NCI-H460 (cell line): ENCODE results near the gene SIL1. TPM values are rescaled to one million over a fixed set of nuclear protein-coding genes. Genes with fewer than 3 reads are reported as not detected.

Source experiments
- DNase-seq: peaks from one replicate; pipeline ENCODE4 v3.0.0-alpha.2; 2016; ENCODE audit warnings: low read depth; ENCODE audit errors: extremely low read depth
- total RNA-seq: library from RNA; depleted of rRNA; stranded (reverse); fragments of >200 nt; shearing (Covaris generic); gene quantifications from 2 replicates; pipeline ENCODE4 v1.2.3, GENCODE V29; 2014

The SIL1 gene
- total RNA-seq, 1 experiment from 2014 or later, result 54.9 TPM

DNA sequence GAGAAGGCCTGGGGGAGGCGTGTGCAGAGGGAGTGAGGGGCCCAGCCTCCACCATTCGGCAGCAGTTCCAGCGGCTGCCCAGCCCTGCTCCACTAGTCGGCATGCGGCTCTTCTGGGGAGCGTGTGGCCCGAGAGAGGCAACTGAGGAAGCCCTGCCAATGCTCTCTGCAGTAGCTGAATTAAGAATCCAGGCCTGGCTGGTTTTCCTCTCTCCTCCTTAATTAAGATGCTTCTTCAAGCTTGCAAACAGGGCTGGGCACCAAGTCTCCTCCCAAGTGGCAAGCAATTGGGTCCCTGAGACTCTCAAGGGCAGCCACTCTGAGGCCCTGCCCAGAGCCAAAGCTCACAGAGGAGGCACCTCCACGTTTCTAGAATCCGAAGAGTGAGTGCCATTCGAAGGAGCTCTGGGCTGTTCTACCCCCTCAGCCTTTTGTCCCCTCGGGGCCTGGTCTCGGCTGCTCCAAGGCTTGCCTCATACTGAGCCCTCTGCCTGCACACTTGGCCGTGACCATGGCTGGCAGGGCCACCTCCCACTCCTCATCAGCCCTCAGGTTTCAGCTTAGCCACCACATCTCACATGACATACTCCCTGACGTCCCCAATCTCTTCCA lies 247.6 kb downstream of the SIL1 start:
- DNase-seq, result no peak

GRCh38 chr5:138949988-138950387 lies 248.2 kb downstream of the SIL1 start:
- DNase-seq, result no peak

DNA sequence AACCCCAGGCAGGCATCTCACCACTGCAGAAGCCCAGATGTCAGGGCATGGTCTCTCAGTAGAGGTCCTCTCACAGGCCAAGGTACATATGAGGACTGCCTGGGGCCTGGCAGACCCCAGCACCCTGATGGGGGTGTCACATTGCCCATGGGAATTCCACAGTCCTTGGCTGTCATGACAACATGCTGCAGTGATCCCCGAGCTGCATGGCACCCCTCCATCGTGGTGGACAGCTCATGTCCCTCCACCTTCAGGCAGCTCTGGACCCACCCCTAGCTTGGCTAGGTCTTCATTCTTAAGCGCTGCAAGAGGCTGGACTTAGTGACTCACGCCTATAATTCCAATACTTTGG lies 249.0 kb downstream of the SIL1 start:
- DNase-seq, result no peak

- no peak for DNase-seq
These were observed 249.5 kb downstream of the SIL1 start for GRCh38 chr5:138948471-138949222.

DNA sequence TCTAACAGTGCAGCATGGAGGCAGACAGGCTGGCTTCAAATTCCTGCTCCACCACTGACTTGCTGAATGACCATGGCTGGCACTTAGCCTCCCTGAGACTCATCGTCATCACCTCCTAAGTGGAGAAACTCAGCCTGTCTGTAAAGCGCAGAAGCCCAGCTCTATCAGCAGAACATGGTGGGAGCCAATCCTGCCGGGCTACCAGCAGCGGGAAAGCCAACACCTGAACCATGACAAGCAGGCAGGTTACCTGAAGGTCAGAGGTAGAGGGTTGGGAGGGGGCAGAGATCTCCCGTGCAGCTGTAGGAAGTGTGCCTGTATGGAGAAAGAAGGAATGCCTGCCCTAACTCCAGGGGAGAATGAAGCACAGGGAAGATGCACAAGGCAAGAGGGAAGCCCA lies 250.4 kb downstream of the SIL1 start:
- no peak for DNase-seq

DNA sequence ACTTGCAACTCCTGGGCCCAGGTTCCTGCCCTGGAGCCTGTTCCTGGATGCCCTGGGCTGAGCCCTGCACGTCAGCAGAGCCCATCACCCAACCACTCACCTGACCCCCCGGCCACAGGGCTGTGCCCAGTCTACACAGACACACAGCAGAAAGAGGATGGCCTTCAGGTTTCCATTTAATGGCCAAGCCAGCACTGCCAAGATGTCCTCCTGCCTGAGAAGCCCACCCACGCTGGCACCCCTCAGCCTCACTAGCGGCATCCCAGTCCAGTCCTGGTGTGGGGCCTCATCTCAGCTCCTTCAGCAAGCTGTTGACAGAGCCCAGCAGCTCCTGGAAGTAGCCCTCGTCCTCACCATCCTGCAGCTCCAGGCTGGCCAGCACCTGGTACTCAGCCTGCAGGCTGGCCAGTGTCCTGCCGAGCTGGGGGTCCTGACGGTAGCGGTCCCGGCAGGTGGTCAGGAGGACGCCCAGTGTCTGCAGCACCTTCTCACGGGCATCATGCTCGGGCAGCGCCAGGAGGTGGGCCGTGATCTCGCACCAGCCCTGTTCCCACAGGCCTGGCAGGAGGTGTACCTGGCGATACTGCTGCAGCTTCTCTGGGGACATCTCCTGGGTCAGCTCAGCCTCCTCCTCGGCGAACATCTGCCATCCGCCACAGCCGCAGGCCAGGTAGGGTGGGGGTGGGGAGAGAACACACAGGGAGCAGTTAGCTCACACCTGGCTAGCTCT lies 251.2 kb downstream of the SIL1 start:
- DNase-seq, result no peak

DNA sequence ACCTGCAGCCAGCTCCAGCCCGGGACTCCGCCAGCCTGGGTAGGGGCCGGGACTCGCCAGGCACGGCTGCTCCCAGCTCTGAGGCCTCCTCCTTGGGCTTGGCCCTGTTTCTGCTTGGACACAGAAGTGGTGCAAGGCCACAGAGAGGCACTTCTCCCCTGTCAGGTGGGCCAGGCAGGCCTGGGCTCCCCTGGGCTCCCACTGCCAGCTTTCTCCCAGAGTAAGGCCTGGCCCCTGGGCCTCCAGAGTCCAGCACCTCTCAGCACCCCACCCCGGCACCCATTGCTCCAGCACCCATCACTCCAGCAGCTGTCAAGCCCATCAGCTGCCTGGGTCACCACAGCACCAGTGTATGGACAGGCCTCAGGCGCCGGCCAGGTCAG lies 251.9 kb downstream of the SIL1 start:
- no peak for DNase-seq

DNA sequence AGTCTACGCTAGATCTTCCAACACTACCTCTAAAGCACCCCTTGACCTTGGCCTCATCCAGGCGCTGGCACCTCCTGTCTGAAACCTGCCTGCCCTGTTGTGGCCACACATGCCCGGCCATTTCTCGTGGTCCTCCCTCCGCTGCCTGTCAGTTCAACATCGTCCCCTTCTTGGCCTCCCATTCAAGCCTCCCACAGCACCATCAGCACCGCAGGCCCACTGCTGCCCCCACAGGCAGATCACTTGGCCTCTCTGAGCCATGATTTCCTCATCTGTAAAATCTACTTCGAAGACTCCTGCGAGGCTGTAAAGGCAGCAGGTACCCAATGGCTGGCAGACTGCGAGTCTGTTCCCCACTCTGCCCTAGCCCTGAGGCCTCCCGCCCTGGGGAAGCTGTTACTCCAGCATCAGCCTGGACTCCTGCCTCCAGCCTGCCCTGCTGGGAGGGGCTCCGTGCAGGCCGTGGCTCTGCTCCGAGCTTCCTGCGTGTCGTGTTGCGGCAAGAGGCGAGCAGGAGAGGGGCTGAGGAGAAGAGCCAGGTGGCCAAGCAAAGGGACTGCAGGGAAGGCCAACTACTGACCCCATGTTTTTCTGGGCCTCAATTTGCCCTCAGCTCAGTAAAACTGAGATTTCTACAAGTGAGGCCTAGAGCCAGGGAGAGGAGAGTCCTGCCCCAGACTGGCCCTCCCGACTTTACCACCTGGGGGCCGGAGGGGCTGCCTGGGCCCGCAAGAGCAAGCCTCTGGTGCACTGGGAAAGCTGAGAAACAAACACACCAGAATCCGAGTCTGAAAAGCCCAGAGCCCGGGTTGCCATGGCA lies 252.5 kb downstream of the SIL1 start:
- DNase-seq, result no peak

GRCh38 chr5:138944527-138945322 lies 253.4 kb downstream of the SIL1 start:
- no peak for DNase-seq

DNA sequence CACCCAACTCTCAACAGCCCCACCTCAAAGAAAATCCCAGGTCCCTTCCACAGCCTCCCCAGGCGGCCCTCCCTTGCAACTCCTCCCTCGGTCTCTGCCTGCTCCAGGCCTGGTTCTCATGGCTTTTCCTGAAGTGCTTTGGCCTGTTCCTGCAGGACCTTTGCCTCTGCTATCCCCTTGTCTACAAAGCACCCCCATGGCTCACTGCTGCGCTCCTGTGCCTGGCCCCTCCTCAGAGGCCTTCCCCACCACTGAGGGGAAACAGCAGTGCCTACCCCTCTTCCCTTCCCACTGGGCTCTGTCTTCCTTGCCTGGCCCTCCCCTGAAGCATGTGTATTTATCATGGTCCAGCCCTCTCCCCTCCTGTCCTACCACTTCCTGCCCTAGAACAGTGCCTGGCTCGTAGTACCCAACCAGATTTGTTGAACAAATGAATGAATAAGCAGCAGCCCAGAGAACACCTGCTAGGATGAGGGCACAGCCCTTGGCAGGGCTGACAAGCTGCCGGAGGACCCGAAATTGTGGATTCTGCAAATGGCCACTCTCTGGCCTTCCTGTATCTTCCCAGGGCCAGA lies 254.5 kb downstream of the SIL1 start:
- DNase-seq, result no peak

GRCh38 chr5:138942861-138943260 lies 255.3 kb downstream of the SIL1 start:
- DNase-seq, result no peak

DNA sequence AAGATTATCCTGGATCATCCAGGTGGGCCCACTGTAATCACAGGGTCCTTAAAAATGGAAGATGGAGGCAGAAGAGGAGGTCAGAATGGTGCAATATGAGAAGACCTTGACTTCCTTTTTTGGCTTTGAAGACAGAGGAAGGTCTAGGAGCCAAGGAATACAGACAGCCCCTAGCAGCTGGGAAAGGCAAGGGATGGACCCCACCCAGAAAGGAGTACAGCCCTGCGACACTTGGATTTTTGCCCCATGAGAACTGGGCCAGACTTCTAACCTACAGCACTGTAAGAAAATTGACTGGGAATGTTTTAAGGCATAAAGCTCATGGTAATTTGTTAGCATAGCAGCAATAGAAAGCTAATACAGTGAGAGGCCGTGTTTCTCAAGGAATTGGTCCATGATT lies 256.1 kb downstream of the SIL1 start:
- no peak for DNase-seq

DNA sequence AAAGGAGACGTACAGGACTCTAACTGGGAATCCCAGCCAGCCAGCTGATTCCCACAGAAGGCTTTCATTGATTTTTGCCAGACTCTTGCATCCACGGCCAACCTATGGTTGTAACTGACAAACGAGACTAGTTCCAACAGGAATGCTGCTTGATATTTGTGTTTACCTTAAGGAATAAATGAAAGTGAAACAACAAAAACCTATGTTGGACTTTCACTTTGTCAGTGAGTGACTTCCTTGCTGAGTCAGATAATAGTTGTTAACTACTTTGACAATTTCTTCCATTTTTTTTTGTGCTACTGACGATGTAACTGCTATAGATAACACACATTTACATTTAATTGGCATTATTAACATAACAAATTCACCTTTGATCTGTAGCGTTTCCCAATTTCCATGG lies 259.6 kb downstream of the SIL1 start:
- no peak for DNase-seq

DNA sequence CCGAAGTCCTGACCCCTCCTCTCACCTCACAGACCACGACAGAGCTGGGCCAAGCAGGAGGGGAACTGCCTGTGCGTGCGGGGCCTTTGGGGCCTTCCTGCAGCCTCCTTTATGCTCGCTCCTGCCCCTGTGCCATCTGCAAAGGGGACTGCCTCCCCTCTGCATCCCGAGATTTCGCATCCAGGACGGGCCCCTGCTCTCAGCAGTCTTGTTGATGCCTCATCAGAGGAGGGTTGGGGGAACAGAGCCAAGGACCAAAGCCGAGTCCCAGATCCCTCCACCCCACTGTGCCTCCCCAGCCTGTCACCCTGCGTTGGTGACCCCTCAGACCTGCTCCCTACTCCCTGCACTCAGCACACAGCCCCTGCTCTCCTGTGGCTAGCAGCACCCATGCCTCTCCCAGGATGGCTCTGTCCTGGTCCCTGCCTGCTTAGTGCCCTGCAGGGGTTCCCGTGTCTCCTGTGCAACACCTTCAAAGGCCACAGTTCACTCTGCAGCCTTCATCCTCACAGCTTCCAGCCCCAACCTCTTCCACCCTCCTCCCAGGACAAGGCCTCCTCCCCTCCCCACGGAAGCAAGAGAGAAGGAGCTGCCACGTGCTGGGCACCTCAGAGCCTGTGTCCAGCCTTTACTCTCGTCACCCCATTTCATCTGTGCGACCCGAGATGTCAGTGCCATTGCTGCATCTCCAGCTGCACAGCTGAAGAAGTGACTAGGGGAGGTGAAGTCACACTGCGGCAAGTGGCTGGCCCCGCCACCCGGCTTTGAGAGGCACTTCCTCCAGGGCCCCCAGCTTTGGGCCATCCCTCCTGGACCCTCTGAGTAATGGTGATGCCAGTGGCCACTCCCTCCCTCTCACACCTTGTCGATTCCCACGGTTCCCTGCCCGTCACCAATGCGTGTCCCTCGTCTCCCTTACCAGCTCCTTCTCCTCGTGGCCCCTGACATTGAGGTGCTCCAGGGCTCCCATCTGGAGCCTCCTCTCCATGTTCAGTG lies 260.5 kb downstream of the SIL1 start:
- no peak for DNase-seq

DNA sequence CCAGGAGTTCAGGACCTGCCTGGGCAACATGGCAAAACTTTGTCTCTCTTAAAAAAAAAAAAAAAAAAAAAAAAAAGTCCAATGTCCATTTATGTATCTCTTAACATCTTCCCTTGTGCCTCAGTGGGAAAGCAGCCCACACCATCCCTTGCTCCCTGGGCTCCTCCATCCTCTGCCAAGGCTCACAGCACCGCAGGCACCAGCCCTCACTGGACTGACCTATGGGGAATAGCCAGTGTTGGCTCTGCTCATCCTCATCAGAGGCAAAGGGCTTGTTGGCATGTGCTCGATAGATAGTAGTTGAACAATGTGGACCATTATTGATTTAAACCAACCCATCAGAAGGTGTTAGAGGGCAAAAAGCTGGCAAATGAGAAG lies 261.2 kb downstream of the SIL1 start:
- DNase-seq, result no peak

DNA sequence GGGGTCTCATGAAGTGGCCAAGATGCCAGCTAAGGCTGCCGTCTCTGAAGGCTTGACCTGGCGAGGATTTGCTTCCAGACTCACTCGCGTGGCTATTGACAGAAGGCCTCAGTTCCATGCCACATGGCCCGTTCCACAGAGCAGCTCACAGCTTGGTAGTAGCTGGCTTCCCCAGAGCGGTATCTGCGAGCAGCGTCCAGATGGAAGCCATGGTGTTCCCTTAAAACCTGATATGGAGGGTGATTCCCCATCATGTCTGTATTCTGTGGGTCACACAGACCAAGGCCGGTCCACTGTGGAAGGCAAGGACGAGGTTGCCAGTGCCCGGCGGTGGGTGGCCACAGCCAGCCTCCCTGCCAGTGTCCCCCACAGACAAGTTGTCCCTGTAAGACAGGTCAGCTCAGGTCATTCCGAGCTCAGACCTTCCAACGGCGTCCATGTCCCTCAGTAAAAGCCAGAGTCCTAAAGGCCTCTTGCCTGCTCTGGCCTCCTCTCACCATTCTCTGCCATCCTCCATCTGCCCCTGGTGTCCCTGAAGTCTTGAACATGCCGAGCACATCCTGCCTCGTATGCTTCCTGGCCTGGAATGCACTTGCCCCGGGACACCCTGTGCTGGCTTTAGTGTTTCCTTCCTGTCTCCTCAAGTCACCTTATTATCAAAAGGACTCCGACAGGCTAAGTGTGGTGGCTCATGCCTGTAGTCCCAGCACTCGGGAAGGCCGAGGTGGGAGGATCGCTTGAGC lies 261.8 kb downstream of the SIL1 start:
- no peak for DNase-seq

GRCh38 chr5:138935466-138935865 lies 262.7 kb downstream of the SIL1 start:
- no peak for DNase-seq

DNA sequence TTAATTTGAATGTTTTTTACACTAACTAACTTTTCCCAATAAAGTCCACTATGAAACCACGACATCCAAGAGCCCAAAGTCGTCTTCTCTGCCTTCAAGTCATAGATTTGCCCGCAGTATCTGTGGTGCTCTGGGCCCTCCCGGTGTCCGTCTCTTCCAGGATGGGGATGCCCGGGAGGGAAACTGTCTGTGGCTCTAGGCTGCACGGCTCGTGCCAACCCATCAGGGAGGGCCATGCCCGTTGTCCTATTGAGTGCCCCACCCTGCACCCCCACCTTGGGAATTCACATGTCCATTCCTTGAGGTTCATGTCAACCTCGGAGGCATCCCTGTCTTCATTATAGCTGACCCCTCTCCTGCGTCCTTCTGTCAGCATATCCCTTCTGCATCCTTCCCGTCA lies 263.2 kb downstream of the SIL1 start:
- DNase-seq, result no peak
